ENCODE results near the gene RHOBTB3. TPM values are rescaled to one million over a fixed set of nuclear protein-coding genes. Genes with fewer than 3 reads are reported as not detected.
"Not testable (repeated sequence)": the region's sequence is repeated elsewhere in the genome, so short reads cannot be mapped to it uniquely, and the experiment has no call there.

Gene RHOBTB3
- total RNA-seq, 4 donors from 2014 or later = 40.1 to 134 (median 86.9) TPM

DNA sequence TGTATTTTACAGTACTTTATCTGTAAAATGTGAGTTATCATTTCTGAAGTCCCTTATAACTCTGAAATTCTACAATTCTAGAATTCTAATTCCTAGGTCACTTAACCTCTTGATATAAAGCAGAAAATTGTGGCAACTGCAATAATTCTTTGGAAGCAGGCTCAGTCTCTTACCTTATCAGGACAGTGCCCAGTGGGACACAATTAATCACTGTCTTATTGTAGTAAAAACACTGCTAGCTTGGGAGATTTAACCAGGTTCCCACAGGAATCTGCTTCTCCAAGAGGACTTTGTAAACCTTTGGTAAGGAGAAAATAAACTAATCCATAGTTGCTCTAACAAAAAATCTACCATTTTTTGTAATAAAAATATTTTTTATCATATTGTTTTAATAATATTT, 30.1 kb upstream of the RHOBTB3 start:
- TF ChIP-seq CTCF (IDR thresholded peaks at IDR 0.05 in 4 of 5, conservative IDR thresholded peaks at IDR 0.05 in 1 of 5) = no peak
- TF ChIP-seq POLR2A (IDR thresholded peaks at IDR 0.05) = no peak
- Histone ChIP-seq H3K27ac (no peak overlapping the region), H3K27me3 (no peaks in the 10 kb centered on the region), H3K4me3 (no peak overlapping the region), H3K36me3 (no peaks in the 10 kb centered on the region), H3K4me1 (no peaks in the 10 kb centered on the region), H3K9me3 (no peaks in the 10 kb centered on the region)
- DNase-seq (no peak), ATAC-seq (no peak)
- in situ Hi-C loops (cut with MboI; ENCODE audit: low sequenced_read_pairs in 4 of 4) = no loop called here
- intact Hi-C loops (cut with DNase I; ENCODE audit: low total_unique reads) = no loop called here

DNA sequence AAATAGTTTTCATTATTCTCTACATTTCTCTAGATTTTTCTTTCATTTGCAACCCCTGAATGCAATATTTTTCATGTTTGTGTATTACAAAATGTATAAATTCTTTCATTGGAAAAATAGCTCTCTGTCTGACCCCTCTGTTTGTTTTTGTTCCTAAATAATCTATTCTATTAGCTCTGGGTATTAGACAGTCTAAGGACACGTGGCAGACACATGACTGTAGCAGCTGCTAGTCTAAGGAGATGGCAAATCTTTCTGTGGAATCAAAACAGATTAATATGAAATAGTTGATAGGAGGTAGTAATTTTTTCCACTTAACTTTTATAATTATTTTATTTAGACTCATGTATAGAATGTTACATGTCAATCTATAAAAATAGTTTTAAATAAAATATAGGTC, 27.0 kb upstream of the RHOBTB3 start:
- Histone ChIP-seq H3K27ac (no peak overlapping the region), H3K9me3 (no peaks in the 10 kb centered on the region), H3K36me3 (no peaks in the 10 kb centered on the region), H3K4me3 (no peak overlapping the region), H3K27me3 (no peaks in the 10 kb centered on the region), H3K4me1 (no peaks in the 10 kb centered on the region)
- intact Hi-C loops (cut with DNase I; ENCODE audit: low total_unique reads) (no loop called here), in situ Hi-C loops (cut with MboI; ENCODE audit: low sequenced_read_pairs in 4 of 4) (no loop called here)
- TF ChIP-seq POLR2A (IDR thresholded peaks at IDR 0.05) (no peak), CTCF (IDR thresholded peaks at IDR 0.05 in 4 of 5, conservative IDR thresholded peaks at IDR 0.05 in 1 of 5) (no peak)
- DNase-seq = no peak
- no peak for ATAC-seq

- H3K27ac ChIP-seq; in situ Hi-C loops (cut with MboI; ENCODE audit: low sequenced_read_pairs in 4 of 4); DNase-seq; ATAC-seq; H3K4me3 ChIP-seq; H3K36me3 ChIP-seq; H3K27me3 ChIP-seq; intact Hi-C loops (cut with DNase I; ENCODE audit: low total_unique reads); H3K9me3 ChIP-seq: not testable (repeated sequence)
- peaks cover 6 to 13% of the 10 kb centered on the region in 2 donors for H3K4me1 ChIP-seq
Measured at GRCh38 chr5:95706196-95706595, 24.9 kb upstream of the RHOBTB3 start.

DNA sequence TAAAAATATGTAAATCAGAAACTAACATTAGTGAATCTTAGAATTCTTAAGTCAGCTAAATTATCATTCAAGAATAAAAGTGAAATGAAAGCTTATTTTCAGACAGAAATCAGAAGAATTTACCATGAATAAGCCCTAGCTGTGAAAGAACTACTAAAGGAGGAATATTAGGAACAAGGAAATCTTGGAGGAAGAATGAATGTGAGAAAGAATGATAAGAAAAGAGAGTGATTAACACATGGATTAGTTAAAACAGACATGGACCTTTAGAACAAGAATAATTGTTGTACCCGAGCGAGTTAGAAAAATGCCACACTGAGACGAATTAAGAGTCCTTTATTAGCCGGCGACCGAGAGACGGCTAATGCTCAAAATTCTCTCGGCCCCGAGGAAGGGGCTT, 24.1 kb upstream of the RHOBTB3 start:
- ATAC-seq (no peak), DNase-seq (no peak)
- Histone ChIP-seq H3K36me3 (no peaks in the 10 kb centered on the region), H3K4me1 (peaks cover 6 to 13% of the 10 kb centered on the region in 2 donors), H3K27me3 (no peaks in the 10 kb centered on the region), H3K4me3 (no peak overlapping the region), H3K27ac (no peak overlapping the region), H3K9me3 (no peaks in the 10 kb centered on the region)
- intact Hi-C loops (cut with DNase I; ENCODE audit: low total_unique reads) = no loop called here
- TF ChIP-seq CTCF (IDR thresholded peaks at IDR 0.05 in 4 of 5, conservative IDR thresholded peaks at IDR 0.05 in 1 of 5) = no peak
- no peak for TF ChIP-seq POLR2A (IDR thresholded peaks at IDR 0.05)
- in situ Hi-C loops (cut with MboI; ENCODE audit: low sequenced_read_pairs in 4 of 4) = no loop called here

DNA sequence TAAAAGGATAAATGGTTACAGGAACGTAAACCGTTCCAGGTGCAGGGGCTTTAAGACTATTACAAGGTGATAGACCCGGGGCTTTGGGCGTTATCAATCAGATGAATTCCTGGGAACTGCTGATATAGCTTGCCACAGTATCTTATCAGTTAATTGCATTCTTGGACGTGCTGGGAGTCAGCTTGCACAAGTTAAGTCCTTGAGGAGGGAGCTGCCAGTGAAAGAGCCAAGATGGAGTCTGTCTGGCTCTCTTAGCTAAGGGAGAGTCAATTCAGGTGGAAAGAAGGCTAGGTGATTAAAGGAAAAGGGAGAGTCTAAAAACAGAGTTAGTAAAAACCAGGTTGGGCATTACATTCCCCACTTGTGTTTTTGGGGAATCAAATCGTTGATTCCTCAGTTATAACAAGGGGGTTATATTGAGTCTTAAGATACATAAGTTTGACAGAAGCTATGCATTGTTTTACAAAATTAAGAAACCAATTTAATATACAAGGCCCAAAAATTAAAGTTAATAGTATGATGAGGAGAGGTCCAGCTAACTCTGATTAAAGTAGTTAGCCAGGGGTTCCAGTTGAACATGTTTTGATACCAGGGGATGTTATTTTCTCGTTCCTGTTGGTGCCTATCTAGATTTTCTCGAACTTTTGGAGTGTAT, 23.5 kb upstream of the RHOBTB3 start:
- in situ Hi-C loops (cut with MboI; ENCODE audit: low sequenced_read_pairs in 4 of 4); intact Hi-C loops (cut with DNase I; ENCODE audit: low total_unique reads); ATAC-seq: not testable (repeated sequence)

GRCh38 chr5:95708876-95709275, 22.3 kb upstream of the RHOBTB3 start:
- in situ Hi-C loops (cut with MboI; ENCODE audit: low sequenced_read_pairs in 4 of 4) (no loop called here), intact Hi-C loops (cut with DNase I; ENCODE audit: low total_unique reads) (no loop called here)
- Histone ChIP-seq H3K27me3 (no peaks in the 10 kb centered on the region), H3K4me3 (no peak overlapping the region), H3K4me1 (peaks cover 6 to 13% of the 10 kb centered on the region in 2 donors), H3K9me3 (no peaks in the 10 kb centered on the region), H3K27ac (no peak overlapping the region), H3K36me3 (no peaks in the 10 kb centered on the region)
- DNase-seq (no peak), ATAC-seq (no peak)
- TF ChIP-seq CTCF (IDR thresholded peaks at IDR 0.05 in 4 of 5, conservative IDR thresholded peaks at IDR 0.05 in 1 of 5) (no peak), POLR2A (IDR thresholded peaks at IDR 0.05) (no peak)

More for the DNA sequence above, 23.5 kb upstream of the RHOBTB3 start:
- not testable (repeated sequence) for DNase-seq, H3K4me3 ChIP-seq, H3K36me3 ChIP-seq, H3K27me3 ChIP-seq, H3K27ac ChIP-seq, H3K9me3 ChIP-seq
- peaks cover 6 to 13% of the 10 kb centered on the region in 2 donors for H3K4me1 ChIP-seq

All from gastrocnemius medialis (tissue), 4 donors.